Stimulated activated naive CD8-positive, alpha-beta T cell treated with anti-CD3 and anti-CD28 coated beads, Interleukin-15, Interleukin-2, amounts not matched to agents 100 U/mL and 50 U/mL, for 24 hours (primary cell): ENCODE data around the gene ZNF426.

Experiments
- ATAC-seq: fragments of 150-1000 bp; cut with Tn5 transposase; one replicate; pipeline ENCODE4 v1.10.0; 2021
- DNase-seq: peaks from one replicate; pipeline ENCODE4 v3.0.0; 2021

The ZNF426 gene

GRCh38 chr19:9498183-9498902 is 40.1 kb downstream of the ZNF426 start, which contains the start of gene ZNF560:
TSS of gene ZNF560 (minus strand) at chr19:9498616. CDS start at chr19:9475313, 23,303 bp downstream.
- ATAC-seq (no peak), DNase-seq (peak; percentile 21)

- ATAC-seq (no peak), DNase-seq (no peak)
These were observed 44.3 kb downstream of the ZNF426 start for GRCh38 chr19:9494096-9494495.

- no peak for ATAC-seq
- DNase-seq: no peak
These were observed 51.4 kb downstream of the ZNF426 start for GRCh38 chr19:9487016-9487415.

GRCh38 chr19:9485140-9485539 is 53.3 kb downstream of the ZNF426 start:
- no peak for DNase-seq
- no peak for ATAC-seq

GRCh38 chr19:9474975-9475374 is 63.5 kb downstream of the ZNF426 start:
- no peak for ATAC-seq

More at GRCh38 chr19:9474975-9475374, 63.5 kb downstream of the ZNF426 start:
- DNase-seq: no peak
